T-helper 22 cell (primary cell): ENCODE data around the gene ZDHHC23.

Experiments
- DNase-seq: peaks from one replicate; pipeline ENCODE4 v3.0.0-alpha.2; 2020; ENCODE audit warnings: low read depth

The ZDHHC23 gene

GRCh38 chr3:114011059-114011797 is 63.4 kb downstream of the ZDHHC23 start:
- no peak for DNase-seq
